HG02623 (cell line): ENCODE results near the gene TBC1D1.
A peak's percentile ranks its signal among the peaks of the same experiment; 100 is the strongest.

Source experiments
- ATAC-seq: cut with Tn5 transposase; IDR thresholded peaks from one replicate; pipeline ENCODE4 v1.9.1; 2021; ENCODE audit warnings: moderate library complexity; ENCODE audit not compliant: unreplicated experiment

The TBC1D1 gene

DNA sequence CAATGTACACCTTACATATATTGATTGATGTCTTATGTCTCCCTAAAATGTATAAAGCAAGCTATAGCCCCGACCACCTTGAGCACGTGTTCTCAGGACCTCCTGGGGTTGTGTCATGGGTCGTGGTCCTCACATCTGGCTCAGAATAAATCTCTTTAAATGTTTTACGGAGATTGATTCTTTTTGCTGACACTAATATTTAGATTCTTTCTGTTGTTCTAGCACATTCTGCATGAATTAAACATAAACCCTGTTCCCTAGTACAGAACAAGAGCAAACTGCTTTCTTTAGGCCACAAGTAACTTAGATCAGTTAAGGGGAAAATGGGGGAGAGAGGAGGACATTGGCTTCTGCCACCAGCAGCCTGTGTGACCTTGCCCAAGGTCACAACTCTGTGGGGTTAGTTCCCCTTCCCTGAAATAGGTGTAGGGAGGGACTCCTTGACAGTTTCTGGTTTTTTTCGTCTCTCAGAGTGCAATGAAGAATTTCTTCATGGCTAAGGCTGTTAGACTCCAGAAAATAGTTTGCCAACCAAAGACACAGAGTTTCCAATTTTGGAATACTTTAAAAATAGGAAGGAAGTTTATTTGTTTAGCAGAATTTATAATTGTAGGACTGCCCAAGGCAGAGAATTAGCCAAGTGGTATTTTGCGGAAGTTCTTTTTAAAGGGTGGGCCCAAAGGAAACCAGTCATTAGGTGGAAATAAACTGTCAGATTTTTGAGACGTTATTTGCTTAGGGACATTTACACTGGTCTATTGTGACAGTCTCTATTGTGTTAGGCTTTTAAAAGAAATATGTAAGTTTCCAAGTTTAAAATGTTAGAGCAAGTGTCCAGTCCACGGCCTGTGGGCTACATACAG is 98.7 kb downstream of the TBC1D1 start:
- ATAC-seq = no peak

DNA sequence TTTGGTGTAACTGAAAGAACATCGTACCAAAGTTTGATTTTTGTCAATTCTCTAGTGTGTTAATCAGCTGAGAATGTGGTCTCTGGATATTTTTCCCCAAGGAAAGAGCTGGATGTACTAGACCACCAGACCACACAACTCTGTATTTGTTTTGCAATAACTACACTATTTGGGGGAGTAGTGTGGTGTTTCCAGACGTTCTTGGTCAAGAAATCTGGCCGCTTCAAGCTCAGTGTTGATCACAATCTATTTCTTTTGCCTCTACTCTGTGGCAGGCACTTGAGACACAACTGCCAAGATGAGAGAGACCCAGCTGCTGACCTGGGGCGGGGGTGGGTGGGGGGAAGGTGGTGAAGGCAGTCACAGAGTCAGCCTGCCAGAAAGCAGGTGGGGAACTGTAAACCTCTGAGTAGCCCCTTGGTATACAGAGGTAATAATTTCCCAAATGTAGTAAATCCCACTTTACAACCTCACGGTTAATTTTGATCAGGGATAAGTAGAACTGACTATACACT is 99.9 kb downstream of the TBC1D1 start:
- no peak for ATAC-seq

DNA sequence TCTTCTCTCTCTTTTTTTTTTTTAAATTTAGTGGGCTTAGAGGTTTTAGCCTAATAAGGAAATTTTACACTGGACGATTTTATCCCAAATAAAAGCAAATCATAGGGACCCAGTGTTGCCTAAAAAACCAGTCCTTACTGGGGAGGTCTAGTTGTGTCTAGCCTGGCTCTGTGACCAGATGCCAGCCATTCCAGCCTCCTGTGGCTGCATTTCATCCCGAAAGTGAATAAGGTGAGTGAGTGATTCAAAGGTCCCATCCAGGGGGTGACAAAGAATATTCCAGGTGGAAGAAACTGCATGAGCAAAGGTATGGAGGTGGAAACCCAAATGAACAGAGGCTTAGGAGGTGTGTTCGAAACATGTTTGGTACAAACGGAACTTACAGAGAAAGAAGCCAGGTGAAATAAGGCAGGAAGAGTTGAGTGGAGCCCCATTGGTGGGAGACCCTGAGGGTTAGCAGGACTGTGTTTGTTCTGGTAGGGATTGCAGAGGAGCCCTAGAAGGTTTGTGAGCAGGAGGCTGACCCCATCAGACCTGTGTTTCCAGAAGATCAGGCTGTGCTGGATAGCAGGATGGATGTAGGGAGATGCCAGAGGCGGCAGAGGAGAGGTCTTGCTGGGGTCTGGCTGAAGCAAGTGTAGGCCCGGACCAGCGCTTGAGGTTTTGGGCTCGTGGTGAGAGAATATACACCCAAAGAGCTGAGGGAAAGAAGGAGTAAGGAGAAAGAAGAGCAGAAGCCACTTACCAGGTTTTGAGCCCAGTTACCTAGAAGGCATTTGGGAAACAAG is 100.9 kb downstream of the TBC1D1 start:
- no peak for ATAC-seq

DNA sequence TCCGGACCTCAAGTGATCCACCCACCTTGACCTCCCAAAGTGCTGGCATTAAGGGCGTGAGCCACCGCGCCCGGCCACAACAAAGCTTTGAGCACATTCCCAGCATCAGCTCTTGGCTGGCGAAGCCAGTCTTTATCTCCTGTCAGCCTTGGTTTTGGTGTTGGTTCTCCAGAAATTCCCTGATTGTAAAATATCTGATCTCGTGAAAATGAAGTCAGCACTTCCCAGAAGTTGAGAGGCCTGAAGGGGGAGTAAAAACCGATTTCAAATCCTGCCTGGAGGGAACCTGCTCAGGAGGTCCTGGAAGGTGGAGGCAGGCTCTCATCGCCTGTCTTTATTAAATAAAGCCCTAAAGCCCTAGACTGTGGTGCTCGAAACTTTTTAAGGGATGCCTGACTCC is 102.9 kb downstream of the TBC1D1 start:
- no peak for ATAC-seq

DNA sequence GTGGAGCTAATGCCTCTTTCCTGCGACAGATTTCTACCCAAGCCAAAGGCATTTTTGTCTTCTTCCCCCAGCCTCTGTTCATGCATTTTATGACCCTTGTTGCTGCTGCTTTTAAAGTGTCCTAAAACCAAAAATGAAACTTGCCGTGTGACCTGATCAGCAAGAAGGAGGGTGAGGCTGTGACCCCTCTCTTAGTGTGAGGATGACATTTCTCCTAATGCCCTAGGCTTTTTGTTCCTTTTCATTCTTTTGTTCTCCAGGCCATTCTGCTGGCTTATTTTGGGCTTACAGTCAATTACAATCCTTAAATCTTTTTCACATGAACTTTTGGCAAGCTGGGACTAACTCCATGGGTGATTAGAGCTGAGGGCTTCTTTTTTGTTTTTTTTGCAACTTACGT is 103.7 kb downstream of the TBC1D1 start:
- ATAC-seq = peak; percentile 64

DNA sequence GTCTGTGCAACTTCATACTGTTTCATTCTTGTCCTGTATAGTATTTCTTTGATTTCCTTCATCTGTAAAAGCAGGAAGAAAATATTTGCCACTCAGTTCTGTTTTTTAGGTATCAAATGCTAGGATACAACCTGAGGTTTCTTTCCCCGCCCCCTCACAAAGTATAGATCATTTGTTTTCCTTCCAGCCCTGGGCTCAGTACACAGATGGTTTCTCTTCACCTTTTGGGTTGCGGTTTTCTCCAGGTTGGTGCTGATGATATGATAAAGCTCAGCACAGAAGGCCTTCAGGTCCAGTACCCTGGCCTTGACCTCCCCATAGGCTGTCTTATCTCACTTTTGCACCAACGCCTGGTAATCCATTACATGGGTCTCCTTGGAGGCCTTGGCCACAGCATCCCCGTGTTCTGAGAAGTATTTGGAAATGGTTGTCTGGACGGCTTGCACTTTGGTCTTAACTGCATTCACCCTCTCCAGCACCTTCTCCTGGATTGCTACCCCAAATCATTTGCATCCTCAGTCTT is 104.5 kb downstream of the TBC1D1 start:
- no peak for ATAC-seq

DNA sequence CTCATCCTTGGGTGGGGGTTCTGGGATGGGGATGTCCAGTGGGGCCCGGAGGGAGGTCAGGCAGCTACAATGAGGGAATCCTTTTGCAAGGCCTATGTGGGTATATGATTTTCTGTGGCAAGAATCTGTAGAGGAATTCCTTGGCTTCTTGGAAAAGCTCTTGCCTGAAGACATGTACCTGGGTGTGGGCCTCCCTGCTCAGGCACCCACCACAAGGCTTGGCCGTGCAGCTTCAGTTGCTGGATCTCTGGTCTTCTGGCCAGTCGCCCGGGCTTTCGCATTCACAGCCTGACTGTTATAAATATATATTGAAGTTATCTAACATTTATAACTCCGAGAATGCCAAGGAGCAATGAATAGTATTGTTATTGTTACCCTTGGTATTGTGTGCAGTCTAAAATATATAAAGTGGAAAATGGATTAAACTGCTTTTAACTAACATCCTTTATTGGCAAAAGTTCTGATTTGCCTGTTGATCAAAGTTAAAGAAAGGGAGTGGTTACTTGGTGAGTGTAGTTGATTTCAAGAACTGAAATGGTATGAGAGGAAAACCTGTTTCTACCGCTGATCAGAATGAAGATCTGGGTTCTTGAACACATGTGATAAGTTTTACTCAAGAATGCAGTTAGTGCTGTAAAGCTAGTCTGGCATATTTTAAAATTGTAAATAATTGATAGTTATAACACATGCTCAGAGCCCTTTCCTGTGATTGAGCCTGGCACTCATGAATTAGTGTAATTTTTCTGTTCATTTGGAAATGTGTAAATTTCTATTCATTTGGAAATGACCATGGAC is 105.3 kb downstream of the TBC1D1 start:
- ATAC-seq = no peak

DNA sequence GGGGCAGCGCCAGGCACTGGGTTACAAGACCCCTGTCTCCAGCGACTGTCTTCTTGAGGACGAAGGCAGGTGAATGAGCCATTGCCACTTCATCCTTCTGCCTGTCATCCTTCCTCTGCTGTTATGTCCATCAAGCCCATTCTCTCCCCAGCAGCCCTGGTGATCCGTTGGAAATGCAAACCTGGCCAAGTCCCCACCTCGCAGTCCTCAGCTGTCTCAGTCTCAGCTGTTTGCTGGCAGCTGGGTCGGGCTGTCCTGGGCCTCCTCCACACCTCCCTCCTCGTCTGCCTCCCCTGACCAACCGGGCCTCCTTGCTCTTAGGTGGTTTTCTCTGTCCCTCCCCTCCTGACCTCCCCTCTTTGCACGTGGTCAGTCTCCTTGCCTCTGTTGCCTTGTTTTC is 107.3 kb downstream of the TBC1D1 start:
- no peak for ATAC-seq

DNA sequence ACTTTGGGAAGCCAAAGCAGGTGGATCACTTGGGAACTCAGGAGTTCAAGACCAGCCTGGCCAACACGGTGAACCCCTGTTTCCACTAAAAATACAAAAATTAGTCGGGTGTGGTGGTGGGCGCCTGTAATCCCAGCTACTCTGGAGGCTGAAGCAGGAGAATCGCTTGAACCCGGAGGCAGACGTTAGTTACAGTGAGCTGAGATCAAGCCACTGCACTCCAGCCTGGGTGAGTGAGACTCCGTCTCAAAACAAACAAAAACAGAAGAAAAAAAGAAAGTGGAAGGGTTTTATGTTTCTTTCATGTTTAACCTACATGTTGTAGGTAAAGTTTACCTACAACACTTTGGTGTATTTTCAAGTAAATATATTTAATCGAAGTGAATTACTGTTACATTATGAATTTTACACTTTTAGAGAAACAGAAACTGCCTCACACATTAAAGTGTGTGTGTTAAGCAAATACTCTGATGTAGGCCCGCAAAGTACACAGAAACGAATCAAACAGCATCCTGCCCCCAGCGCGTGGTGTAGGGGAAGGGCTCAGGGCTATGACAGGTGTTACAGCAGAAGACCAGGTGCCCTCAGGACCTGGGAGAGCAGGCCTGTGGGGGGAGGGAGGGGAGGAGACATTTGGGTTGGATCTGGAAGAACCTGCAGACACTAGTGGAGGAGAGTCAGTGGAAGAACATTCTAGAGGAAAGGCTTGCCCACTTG is 108.3 kb downstream of the TBC1D1 start:
- no peak for ATAC-seq

DNA sequence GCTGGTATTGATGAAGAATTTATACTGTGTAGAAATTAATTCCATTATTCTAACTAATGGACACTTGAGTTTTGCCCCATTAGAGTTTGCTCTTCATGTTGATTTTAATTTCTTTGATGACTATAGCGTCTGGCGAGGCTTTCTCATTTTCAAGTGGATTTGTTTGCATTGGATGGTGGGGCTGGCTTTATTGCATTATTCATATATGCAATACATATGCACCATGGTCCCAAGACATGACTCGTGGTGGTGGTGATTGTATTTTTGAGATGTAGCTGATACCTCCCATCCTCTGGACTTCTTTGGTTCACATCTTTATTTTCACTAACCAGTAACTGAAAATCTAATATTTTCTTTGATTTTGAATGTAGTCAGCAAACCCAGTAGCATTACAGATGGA is 109.1 kb downstream of the TBC1D1 start:
- no peak for ATAC-seq

DNA sequence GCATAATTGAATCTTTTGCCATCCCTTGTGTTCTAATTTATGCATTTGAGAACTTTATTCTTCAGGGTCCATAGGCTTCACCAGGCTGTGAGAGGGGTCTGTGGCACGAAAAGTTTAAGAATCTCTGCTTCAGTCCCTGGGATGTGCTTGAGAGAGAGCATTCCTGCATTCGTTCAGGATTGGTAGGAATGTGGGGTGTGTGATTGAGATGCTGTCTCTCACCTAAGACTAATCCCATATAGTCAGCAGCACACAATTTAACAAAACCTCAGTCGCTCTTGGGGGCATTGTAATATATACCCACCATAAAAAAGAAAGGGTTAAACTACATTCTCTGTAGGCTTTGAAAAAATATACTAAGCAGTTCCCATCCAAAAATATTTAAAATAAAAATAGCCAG is 111.0 kb downstream of the TBC1D1 start:
- ATAC-seq = no peak

DNA sequence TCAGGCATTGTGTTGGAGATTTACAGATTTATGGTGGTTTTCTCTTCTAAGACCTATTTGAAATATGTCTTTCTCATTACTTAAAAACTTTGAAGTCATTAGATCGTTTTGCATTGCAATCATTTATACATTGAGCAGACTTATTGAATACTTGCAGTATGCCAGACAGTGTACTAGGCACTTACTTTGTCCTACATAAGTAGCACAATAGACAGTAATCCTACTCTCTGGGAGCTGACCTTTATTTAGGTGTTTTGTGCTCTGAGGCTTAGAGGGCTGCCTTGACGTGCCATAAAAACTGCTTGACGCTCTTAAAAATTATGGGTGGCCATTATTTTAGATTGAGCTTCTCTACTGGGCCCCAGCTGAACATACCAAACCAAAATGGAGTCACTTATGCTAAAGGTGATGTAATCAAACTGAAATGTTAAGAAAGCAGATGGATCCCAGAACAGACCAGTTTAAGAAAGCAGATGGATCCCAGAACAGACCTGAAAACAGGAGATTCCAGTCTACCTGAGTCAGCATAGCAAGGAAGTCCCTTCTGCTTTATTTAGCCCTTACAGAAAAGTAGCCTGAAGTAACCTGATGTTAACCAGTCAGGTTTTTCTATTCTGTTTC is 111.7 kb downstream of the TBC1D1 start:
- no peak for ATAC-seq

DNA sequence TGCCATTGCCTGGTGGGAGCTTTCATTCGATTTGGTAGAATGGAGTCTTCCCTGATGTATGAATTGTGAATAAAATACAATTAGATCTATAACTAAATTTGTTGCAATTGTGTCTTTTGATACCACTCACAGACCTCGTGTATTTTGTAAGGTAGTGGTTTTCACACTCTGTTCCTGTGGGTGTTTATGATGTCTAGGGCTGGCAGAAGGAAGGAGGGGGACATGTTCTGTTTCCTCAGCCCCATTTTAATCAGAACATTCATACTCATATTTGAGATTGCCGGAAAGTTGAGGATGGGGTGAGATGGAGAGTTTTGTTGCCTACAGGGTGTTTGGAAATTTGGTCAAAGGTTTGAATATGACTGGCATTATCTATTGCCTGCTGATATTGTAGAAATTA is 112.2 kb downstream of the TBC1D1 start:
- no peak for ATAC-seq

DNA sequence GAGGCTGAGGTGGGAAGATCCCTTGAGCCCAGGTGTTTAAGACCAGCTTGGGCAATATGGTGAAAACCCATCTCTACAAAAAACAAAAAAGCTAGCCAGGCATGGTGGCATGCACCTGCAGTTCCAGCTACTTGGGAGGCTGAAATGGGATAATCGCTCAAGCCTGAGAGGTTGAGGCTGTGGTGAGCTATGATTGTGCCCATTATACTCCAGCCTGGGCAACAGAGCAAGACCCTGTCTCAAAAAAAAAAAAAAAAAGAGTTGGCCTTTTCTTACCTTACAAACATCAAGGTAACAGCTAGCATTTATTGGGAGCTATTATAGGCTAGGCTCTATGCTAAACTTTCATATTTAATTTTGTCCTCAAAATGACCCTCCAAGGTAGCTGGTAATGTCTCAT is 112.7 kb downstream of the TBC1D1 start:
- ATAC-seq = no peak

DNA sequence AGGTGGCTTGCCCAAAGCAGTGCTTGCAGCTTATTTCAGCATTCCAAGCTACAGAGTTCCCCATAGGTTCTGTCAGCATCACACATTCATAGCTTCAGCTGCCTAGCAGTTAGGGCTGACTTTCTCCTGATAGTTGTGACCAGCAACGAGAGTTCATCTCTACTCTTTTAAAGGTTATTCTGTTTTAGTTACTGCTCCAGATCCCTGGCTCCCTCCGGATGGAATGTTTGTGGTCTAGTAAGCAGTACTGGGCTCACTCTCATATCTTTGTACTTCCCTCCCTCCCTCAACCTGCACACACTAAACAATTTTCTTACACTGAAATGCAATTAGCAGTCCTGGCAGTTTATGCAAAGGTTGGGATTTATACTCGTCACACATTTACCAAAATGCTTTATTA is 113.2 kb downstream of the TBC1D1 start:
- ATAC-seq = no peak

DNA sequence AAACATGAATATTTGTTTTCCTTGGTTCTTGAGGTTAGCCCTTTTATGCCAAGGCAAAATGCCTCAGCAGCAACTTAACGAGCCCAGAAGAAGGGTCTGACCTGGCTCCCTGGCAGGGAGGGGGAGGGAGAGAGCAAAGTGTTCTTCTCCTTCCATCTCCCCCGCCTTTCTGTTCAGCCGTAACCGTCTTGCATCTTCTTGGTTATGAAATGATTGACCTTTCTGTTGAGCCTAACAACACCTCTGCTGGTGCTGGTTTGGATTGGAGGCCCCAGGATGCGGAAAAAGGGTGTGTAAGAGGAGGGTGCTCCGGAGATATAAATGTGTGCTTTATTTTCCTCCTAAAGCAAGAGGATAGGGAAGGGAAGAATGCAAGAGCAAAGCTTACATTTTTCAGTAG is 114.0 kb downstream of the TBC1D1 start:
- ATAC-seq = no peak

DNA sequence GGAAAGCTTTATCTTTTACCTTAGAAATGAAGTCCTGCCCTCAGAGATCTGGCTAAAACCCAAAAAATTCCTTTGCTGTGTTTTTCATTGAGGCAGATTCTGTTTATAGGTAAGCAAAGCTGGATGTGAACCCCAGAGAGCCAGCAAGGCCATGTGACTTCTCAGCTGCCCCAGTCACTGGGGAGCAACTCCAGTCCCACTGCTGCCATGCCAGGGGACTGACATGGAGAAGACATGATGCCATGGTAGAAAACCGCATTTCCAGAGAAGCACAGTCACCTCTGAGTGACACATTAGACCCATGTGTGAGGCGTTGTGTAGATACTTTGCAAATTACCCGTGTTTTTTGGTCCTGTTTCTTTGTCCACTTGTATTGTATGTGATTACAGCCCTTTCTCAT is 114.8 kb downstream of the TBC1D1 start:
- no peak for ATAC-seq

DNA sequence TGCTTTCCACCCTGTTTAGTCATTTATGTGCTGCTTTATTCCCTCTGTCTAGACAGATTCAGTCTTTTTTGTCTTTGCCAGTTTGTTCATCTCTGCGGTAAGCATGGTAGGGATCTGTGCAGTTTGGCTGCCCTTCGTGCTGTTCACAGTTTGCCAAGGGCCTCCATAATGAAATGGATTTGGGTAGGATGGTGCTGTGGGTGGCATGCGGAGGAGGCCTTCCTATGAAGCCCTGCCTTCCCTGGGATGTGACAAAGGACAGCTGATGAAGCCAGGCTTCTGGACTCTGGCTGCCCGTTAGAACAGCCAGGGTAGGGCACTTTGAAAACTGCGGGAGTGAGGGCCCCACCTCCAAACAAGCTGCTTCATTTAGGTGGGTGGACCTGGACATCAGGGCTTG is 116.8 kb downstream of the TBC1D1 start:
- no peak for ATAC-seq

DNA sequence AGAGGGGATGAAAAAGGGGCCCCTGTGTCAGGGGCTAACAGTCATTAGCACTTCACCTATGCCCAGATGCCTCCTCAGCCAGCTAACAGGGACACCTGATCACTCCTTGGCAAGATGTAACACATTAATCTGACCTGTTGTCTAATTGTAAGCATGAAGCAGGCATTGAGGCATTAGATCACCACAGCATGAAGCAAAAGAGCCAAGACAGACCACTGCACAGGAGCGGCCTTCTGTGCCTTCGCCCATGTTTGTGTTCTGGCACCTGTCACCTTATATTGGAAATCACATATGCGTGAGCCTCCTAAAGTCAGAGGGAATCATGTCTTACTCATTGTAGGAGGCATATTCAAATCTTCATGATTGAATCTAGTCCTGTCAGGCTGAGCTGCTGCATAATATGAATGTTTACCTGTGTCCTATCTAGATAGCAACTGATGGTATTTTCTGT is 117.7 kb downstream of the TBC1D1 start:
- no peak for ATAC-seq

DNA sequence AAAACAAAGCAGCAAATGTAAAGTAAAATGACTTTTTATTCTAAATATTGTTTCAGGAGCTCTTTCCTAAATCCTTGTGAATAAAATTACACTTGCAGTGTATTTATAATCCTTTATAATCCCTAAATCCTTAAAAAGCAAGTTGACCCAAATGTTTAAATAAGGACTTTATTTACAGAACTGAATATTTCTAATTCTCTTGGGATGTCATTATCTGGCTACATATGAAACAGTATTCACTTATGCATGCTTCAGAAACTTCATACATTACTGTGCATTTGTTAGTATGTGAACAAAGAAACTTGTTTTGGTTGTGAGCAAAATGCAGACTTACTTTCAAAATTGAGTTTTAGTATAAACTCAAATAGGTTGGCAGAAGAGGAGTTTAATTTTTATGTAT is 118.5 kb downstream of the TBC1D1 start:
- ATAC-seq = no peak
